Right lobe of liver (tissue), 6 donors: ENCODE measurements around the gene USF2. TPM values are rescaled to one million over a fixed set of nuclear protein-coding genes. Genes with fewer than 3 reads are reported as not detected.
A peak's percentile ranks its signal among the peaks of the same experiment; 100 is the strongest.

ENCODE experiments used
- ATAC-seq, 4 donors: fragments of 200-7000 bp; cut with Tn5 transposase; one replicate each; pipeline ENCODE4 v1.9.1; 2020; ENCODE audit warnings: mild to moderate bottlenecking in 4 of 4, moderate library complexity in 4 of 4
- DNase-seq, 3 donors: peaks; one replicate each; pipeline ENCODE4 v3.0.0-alpha.2; 2020
- H3K27ac ChIP-seq, 3 donors: fragments of 200-600 bp; one replicate each; pipeline ENCODE4 v1.8.0; 2022
- H3K27me3 ChIP-seq, 2 donors: fragments of 200-600 bp; one replicate each; pipeline ENCODE4 v1.8.0; 2022
- H3K36me3 ChIP-seq, 4 donors: fragments of 200-600 bp; sonication (generic) in 1 of 4; one replicate each; pipeline versions ENCODE4 v1.5.1 to v1.8.0; 2017 to 2022; ENCODE audit warnings: control low read depth in 1 of 4
- H3K4me1 ChIP-seq, 4 donors: fragments of 200-600 bp; sonication (generic) in 1 of 4; one replicate each; pipeline versions ENCODE4 v1.5.1 to v1.8.0; 2017 to 2022; ENCODE audit warnings: control low read depth in 1 of 4
- H3K4me3 ChIP-seq, 3 donors: fragments of 200-600 bp; one replicate each; pipeline ENCODE4 v1.8.0; 2022
- H3K9me3 ChIP-seq, 4 donors: fragments of 200-600 bp; sonication (generic) in 1 of 4; one replicate each; pipeline versions ENCODE4 v1.5.1 to v1.8.0; 2017 to 2022; ENCODE audit warnings: control low read depth in 1 of 4
- POLR2A ChIP-seq: fragments of 450-650 bp; IDR thresholded peaks from one replicate; pipeline ENCODE4 v1.6.1; 2017; ENCODE audit warnings: antibody characterized with exemption, mild to moderate bottlenecking
- WGBS: methylation state at CpG from one replicate; pipeline ENCODE4 v1.1.6; 2018; ENCODE audit warnings: low coverage, low lambda C conversion rate; ENCODE audit not compliant: insufficient coverage; ENCODE audit errors: missing lambda C conversion rate; 5-methylcytosine and 5-hydroxymethylcytosine counted together
- intact Hi-C, 2 donors: fragments of 100-400 bp; cut with DNase I; formaldehyde crosslinking; loops; one replicate each; pipeline versions ENCODE4 v1.11.2 to v1.14.1; 2022
- total RNA-seq, 6 experiments: library from RNA; depleted of rRNA in 2 of 6; stranded (reverse); fragments of >200 nt in 2 of 6; fragmentation: NEBNext Ultra II Directional in 3 of 6; extraction: Animal tissue kit (Norgen Biotek cat#: 25700) in 3 of 6; gene quantifications; one replicate each; pipeline versions ENCODE4 v1.1.0 to v1.2.4, GENCODE V29; 2016 to 2023
- TF ChIP-seq, protein P1 (sequence below), 4 donors: fragments of 200-600 bp in 3 of 4; fragments of 450-650 bp in 1 of 4; IDR thresholded peaks; one replicate each; pipeline versions ENCODE4 v1.5.1 to v1.8.0; 2016 to 2022; ENCODE audit warnings: antibody characterized with exemption in 4 of 4, mild to moderate bottlenecking in 2 of 4
- donor health status: DM: no; HTN: yes; CAD: no.
- donor health status: DM: no; HTN: no; CAD: no.
- donor health status: DM: no; HTN: no; CAD: no.
- donor health status: DM: no; HTN: yes; CAD: no.
- donor health status: DM: no; HTN: yes; CAD: no.

Gene USF2
- total RNA-seq, 6 experiments from 2014 or later: 65.4 to 78.5 (median 75.7) TPM

DNA sequence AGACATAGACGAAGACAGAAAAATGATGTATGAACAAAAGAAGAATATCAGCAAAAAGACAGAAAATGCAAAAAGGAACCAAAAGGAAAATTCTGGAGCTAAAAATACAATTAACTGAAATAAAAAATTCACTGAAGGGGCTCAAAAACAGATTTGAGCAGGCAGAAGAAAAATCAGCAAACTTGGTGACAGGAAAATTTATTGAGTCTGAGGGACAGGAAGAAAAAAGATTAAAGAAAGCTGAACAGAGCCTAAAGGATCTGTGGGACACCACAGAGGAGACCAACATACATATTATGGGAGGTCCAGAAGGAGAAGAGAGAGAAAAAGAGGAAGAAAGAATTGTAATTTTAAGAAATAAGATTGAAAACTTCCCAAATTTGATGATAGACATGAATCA is 27.3 kb upstream of the USF2 start:
- Histone ChIP-seq H3K4me1 (no peaks in the 10 kb centered on the region), H3K4me3 (no peak overlapping the region), H3K27ac (no peak overlapping the region), H3K9me3 (no peaks in the 10 kb centered on the region), H3K36me3 (no peaks in the 10 kb centered on the region), H3K27me3 (no peaks in the 10 kb centered on the region)
- ATAC-seq: no peak
- 36% methylated on average over 1 of the region's 1 CpG for WGBS
- no peak for DNase-seq
- intact Hi-C loops: no loop called here
- no peak for TF ChIP-seq POLR2A
- TF ChIP-seq, protein P1, sequence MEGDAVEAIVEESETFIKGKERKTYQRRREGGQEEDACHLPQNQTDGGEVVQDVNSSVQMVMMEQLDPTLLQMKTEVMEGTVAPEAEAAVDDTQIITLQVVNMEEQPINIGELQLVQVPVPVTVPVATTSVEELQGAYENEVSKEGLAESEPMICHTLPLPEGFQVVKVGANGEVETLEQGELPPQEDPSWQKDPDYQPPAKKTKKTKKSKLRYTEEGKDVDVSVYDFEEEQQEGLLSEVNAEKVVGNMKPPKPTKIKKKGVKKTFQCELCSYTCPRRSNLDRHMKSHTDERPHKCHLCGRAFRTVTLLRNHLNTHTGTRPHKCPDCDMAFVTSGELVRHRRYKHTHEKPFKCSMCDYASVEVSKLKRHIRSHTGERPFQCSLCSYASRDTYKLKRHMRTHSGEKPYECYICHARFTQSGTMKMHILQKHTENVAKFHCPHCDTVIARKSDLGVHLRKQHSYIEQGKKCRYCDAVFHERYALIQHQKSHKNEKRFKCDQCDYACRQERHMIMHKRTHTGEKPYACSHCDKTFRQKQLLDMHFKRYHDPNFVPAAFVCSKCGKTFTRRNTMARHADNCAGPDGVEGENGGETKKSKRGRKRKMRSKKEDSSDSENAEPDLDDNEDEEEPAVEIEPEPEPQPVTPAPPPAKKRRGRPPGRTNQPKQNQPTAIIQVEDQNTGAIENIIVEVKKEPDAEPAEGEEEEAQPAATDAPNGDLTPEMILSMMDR (IDR thresholded peaks at IDR 0.05): no peak

DNA sequence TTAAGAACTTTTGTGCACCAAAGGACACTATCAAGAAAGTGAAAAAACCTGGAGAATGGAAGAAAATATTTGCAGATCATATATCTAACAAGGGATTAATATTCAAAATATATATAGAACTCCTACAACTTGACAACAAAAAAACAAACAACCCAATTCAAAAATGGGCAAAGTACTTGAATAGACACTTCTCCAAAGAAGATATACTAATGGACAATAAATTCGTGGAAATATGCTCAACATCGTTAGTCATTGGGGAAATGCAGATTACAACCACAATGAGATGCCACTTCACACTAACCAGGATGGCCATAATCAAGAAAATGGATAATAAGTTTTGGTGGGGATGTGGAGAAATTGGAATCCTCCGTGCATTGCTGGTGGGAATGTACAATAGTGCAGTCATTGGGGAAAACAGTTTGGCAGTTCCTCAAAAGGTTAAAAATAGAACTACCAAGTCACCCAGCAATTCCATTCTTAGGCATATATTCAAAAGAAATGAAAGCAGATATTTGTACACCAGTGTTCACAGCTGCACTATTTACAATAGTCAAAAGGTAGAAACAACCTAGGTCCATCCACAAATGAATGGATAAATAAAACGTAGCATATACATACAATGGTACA is 22.2 kb upstream of the USF2 start:
- no peak overlapping the region for H3K4me3 ChIP-seq
- intact Hi-C loops: no loop called here
- peaks cover 0 to 7% (median 2%) of the 10 kb centered on the region in 4 donors for H3K4me1 ChIP-seq
- H3K27me3 ChIP-seq: no peaks in the 10 kb centered on the region
- DNase-seq: no peak
- no peak overlapping the region for H3K27ac ChIP-seq
- 60% methylated on average over 4 of the region's 4 CpGs for WGBS
- no peak for ATAC-seq
- H3K36me3 ChIP-seq: peaks cover 0 to 5% (median under 1%) of the 10 kb centered on the region in 4 donors
- TF ChIP-seq, protein P1 (IDR thresholded peaks at IDR 0.05): no peak
- no peak for TF ChIP-seq POLR2A
- H3K9me3 ChIP-seq: no peaks in the 10 kb centered on the region

DNA sequence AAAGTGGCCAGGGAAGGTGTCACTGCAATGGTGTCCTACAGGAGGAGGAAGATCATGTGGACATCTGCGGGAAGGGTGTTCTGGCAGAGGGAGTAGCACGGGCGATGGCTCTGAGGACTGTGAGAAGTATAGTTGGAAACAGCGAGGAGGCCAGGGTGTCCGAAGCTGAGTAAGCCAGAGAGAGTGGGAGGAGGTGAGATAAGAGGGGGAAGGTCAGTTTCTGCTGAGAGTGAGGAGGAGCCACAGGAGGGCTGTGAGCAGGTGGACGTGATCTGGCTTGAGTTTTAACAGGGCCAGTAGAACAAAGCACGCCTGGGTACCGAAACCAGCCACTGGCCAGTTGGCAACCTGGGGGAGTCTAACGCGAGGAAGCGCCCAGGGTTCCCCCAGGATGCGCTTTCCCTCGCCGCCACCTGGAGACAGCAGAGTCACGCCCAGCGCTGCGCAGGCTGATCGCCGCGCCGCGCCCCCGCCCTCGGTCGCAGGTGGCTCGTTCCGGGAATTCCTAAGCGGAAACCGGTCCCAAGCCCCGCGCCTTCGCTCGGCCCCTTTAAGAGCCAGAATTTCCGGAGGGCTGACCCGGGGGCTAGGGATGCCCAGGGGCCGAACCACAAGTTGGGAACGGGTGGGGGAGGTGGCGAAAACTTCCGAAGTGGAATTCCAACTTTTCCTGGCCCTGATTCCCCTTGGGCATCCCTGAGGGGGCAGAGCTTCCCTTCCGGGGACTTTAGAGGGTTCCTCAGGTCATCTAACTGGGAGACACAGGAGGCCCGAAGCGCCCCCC is 21.0 kb upstream of the USF2 start:
- Histone ChIP-seq H3K27ac (peak overlapping the region; percentile 68 to 99 (median 98)), H3K4me1 (peaks cover 0 to 7% (median 2%) of the 10 kb centered on the region in 4 donors), H3K4me3 (peak overlapping the region; percentile 70 to 88 (median 81)), H3K9me3 (no peaks in the 10 kb centered on the region), H3K36me3 (peaks cover 0 to 6% (median under 1%) of the 10 kb centered on the region in 4 donors), H3K27me3 (no peaks in the 10 kb centered on the region)
- peak; percentile 85 to 94 (median 93) for DNase-seq
- TF ChIP-seq POLR2A: no peak
- TF ChIP-seq, protein P1 (IDR thresholded peaks at IDR 0.05): peak; percentile 46 to 67 (median 58)
- intact Hi-C loops: no loop called here
- ATAC-seq: peak; percentile 73 to 84 (median 78)
- WGBS: 3% methylated on average over 11 of the region's 42 CpGs

DNA sequence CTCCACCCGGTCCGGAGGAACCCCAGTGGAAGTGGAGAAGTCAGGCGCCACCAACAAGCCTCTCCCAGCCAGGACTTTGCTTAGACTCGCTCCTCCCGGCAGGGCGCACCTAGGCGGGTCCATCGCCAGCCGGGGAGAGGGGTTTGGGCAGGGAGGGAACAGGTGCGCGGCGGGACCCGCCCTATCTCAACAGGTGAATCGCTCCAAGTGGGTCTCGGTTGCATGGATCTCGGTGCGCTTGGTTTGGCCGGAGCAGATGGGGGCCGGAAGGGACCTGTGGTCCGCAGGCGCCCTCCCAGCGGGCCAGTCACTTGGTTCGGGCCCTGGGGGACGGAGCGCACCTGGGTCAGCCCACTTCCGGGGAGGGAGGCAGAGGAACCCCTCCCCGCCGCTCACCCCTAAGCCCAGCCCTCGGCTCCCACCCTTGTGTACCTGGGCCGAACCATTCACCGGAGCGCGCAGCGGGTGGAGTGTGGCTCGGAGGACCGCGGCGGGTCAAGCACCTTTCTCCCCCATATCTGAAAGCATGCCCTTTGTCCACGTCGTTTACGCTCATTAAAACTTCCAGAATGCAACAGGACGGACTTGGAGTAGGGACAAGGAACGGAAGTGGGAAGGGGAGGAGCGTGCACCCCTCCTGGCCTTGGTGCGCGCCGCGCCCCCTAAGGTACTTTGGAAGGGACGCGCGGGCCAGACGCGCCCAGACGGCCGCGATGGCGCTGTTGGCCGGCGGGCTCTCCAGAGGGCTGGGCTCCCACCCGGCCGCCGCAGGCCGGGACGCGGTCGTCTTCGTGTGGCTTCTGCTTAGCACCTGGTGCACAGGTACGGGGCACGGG is 20.2 kb upstream of the USF2 start, which contains the start of gene LSR:
Gene LSR, plus strand, starts transcription at position 693 of the 836 bp plus-strand sequence. Its CDS starts 21 bp downstream, at position 714.
- ATAC-seq: peak; percentile 88 to 94 (median 90)
- peaks cover 0 to 7% (median 2%) of the 10 kb centered on the region in 4 donors for H3K4me1 ChIP-seq
- H3K36me3 ChIP-seq: peaks cover 0 to 6% (median 2%) of the 10 kb centered on the region in 4 donors
- peak; percentile 91 to 96 (median 94) for DNase-seq
- H3K27ac ChIP-seq: peak within 1 kb of the TSS; percentile 68 to 99 (median 98)
- no peaks in the 10 kb centered on the region for H3K27me3 ChIP-seq
- H3K4me3 ChIP-seq: peak within 1 kb of the TSS; percentile 70 to 88 (median 81)
- peak; percentile 84 for TF ChIP-seq POLR2A
- TF ChIP-seq, protein P1 (IDR thresholded peaks at IDR 0.05): peak in 1 of 4 donors; percentile 11
- 0% methylated on average over 4 of the region's 69 CpGs for WGBS
- intact Hi-C loops: no loop called here
- H3K9me3 ChIP-seq: no peaks in the 10 kb centered on the region
